GM19193 (cell line): ENCODE results near the gene PNMA8C.

Experiments used
- POLR2A ChIP-seq: IDR thresholded peaks from 4 replicates; pipeline ENCODE4 v1.6.1; 2011; ENCODE audit not compliant: insufficient read depth, insufficient read length; ENCODE audit errors: extremely low read depth

The PNMA8C gene

GRCh38 chr19:46426506-46427162, 2.1 kb downstream of the PNMA8C start:
- no peak for TF ChIP-seq POLR2A

GRCh38 chr19:46426035-46426505, 2.7 kb downstream of the PNMA8C start:
- no peak for TF ChIP-seq POLR2A

GRCh38 chr19:46423188-46423587, 5.5 kb downstream of the PNMA8C start:
- no peak for TF ChIP-seq POLR2A

- TF ChIP-seq POLR2A = no peak
Observed at GRCh38 chr19:46422344-46422743, 6.4 kb downstream of the PNMA8C start.

- TF ChIP-seq POLR2A = no peak
Observed at GRCh38 chr19:46420056-46420455, 8.7 kb downstream of the PNMA8C start.

GRCh38 chr19:46413262-46414031, 15.3 kb downstream of the PNMA8C start, which contains the start of gene CCDC8:
Gene CCDC8 (minus strand): TSS chr19:46413564. CDS start chr19:46412810, 754 bp downstream.
- no peak for TF ChIP-seq POLR2A

- TF ChIP-seq POLR2A = no peak
Observed at GRCh38 chr19:46412650-46413261, 16.0 kb downstream of the PNMA8C start.

GRCh38 chr19:46411925-46412649, 16.6 kb downstream of the PNMA8C start:
- no peak for TF ChIP-seq POLR2A

GRCh38 chr19:46411088-46411924, 17.4 kb downstream of the PNMA8C start:
- no peak for TF ChIP-seq POLR2A

- TF ChIP-seq POLR2A = no peak
Observed at GRCh38 chr19:46410205-46411087, 18.3 kb downstream of the PNMA8C start.

- no peak for TF ChIP-seq POLR2A
Observed at GRCh38 chr19:46409191-46409590, 19.5 kb downstream of the PNMA8C start.

GRCh38 chr19:46408664-46409039, 20.1 kb downstream of the PNMA8C start:
- no peak for TF ChIP-seq POLR2A

GRCh38 chr19:46407856-46408663, 20.7 kb downstream of the PNMA8C start:
- no peak for TF ChIP-seq POLR2A

- no peak for TF ChIP-seq POLR2A
Observed at GRCh38 chr19:46406976-46407375, 21.8 kb downstream of the PNMA8C start.
